GM12878 (cell line): ENCODE results near the gene APOBEC2. TPM values are rescaled to one million over a fixed set of nuclear protein-coding genes. Genes with fewer than 3 reads are reported as not detected.

Experiments used
- ATAC-seq: fragments of 200-7000 bp; cut with Tn5 transposase; 3 replicates; pipeline ENCODE4 v1.9.1; 2020; ENCODE audit warnings: mild to moderate bottlenecking, moderate library complexity
- BruUV-seq: library from RNA; stranded (reverse); fragments of 400-500 nt; replicated peaks from 2 replicates; lab custom pipeline; 2021; lab: Mats Ljungman, UMichigan
- CTCF ChIA-PET: fragments of 300-600 bp; sonication (Branson Sonifier 250); formaldehyde crosslinking; extraction: SDS; loops from one replicate; lab custom pipeline; 2021; ENCODE audit warnings: inconsistent platforms; lab: Yijun Ruan, JAX
- POLR2A ChIA-PET: fragments of 350-600 bp; formaldehyde crosslinking; extraction: SDS; loops from one replicate; lab custom pipeline; 2021; ENCODE audit warnings: inconsistent platforms; lab: Charles Lee
- RAD21 ChIA-PET: fragments of 300-600 bp; sonication (Branson Sonifier 250); formaldehyde crosslinking; loops from one replicate; lab custom pipeline; 2023; ENCODE audit warnings: antibody characterized with exemption; ENCODE audit not compliant: unreplicated experiment; lab: Charles Lee
- SMC1A ChIA-PET: fragments of 300-600 bp; sonication (Branson Sonifier 250); formaldehyde crosslinking; loops from one replicate; lab custom pipeline; 2023; ENCODE audit not compliant: unreplicated experiment, uncharacterized antibody; lab: Charles Lee
- DNase-seq: peaks from one replicate; pipeline ENCODE4 v3.0.0-alpha.2; 2011; ENCODE audit warnings: low read depth, low spot score
- FAIRE-seq: peaks from 3 replicates; lab custom pipeline; 2011; peaks lifted over from hg19 to GRCh38; lab: Jason Lieb, UNC
- H2AFZ ChIP-seq: 2 replicates; pipeline ENCODE4 v1.6.0; 2011; ENCODE audit warnings: low read depth, low read length, control low read depth; ENCODE audit not compliant: control insufficient read depth
- H3K27ac ChIP-seq: 2 replicates; pipeline ENCODE4 v1.5.1; 2011; ENCODE audit warnings: control low read depth; ENCODE audit not compliant: control insufficient read depth, insufficient read depth
- H3K27me3 ChIP-seq, 2 experiments: replicated peaks in 1 of 2; 2 replicates each; pipeline versions ENCODE4 v1.6.0 to v1.6.1; 2011; ENCODE audit warnings: low read length in 1 of 2; ENCODE audit not compliant: control insufficient read depth in 2 of 2, insufficient read depth in 2 of 2
- H3K36me3 ChIP-seq, 2 experiments: 2 replicates each; pipeline ENCODE4 v1.5.1; 2011; ENCODE audit warnings: low read length in 1 of 2; ENCODE audit not compliant: control insufficient read depth in 2 of 2, insufficient read depth in 2 of 2
- H3K4me1 ChIP-seq: 2 replicates; pipeline ENCODE4 v1.6.1; 2011; ENCODE audit warnings: mild to moderate bottlenecking, low read length, moderate library complexity, mixed read lengths; ENCODE audit not compliant: control insufficient read depth, insufficient read depth
- H3K4me2 ChIP-seq: 2 replicates; pipeline ENCODE4 v1.6.0; 2011; ENCODE audit warnings: control low read depth; ENCODE audit not compliant: control insufficient read depth, insufficient read depth
- H3K4me3 ChIP-seq: fragments of 200-600 bp; sonication (generic); 2 replicates; pipeline ENCODE4 v1.5.1; 2016
- H3K79me2 ChIP-seq: 2 replicates; pipeline ENCODE4 v1.6.0; 2011; ENCODE audit warnings: low read length; ENCODE audit not compliant: control insufficient read depth, insufficient read depth
- H3K9ac ChIP-seq: 2 replicates; pipeline ENCODE4 v1.8.0; 2011; ENCODE audit warnings: low read length, control low read depth, mixed read lengths; ENCODE audit not compliant: control insufficient read depth, insufficient read depth
- H3K9me3 ChIP-seq: replicated peaks from 3 replicates; pipeline ENCODE4 v1.5.1; 2011; ENCODE audit warnings: mild to moderate bottlenecking, low read length; ENCODE audit not compliant: control insufficient read depth, insufficient read depth
- H4K20me1 ChIP-seq: 2 replicates; pipeline ENCODE4 v1.6.0; 2011; ENCODE audit not compliant: control insufficient read depth, insufficient read depth
- CREB1 ChIP-seq: IDR thresholded peaks from 2 replicates; pipeline ENCODE4 v1.6.1; 2012; ENCODE audit warnings: low read depth, mild to moderate bottlenecking, inconsistent platforms
- IKZF1 ChIP-seq: fragments of 450-650 bp; conservative IDR thresholded peaks from 2 replicates; pipeline ENCODE4 v1.6.1; 2017; ENCODE audit warnings: antibody characterized with exemption, mild to moderate bottlenecking
- KDM1A ChIP-seq: fragments of 200-600 bp; sonication (generic); IDR thresholded peaks from 2 replicates; pipeline ENCODE4 v1.6.1; 2016; ENCODE audit warnings: borderline replicate concordance
- POLR2AphosphoS2 ChIP-seq: IDR thresholded peaks from 2 replicates; pipeline ENCODE4 v1.6.1; 2011; ENCODE audit warnings: low read depth, mild to moderate bottlenecking, low read length, improper control_type of control experiment, moderate library complexity
- RBBP5 ChIP-seq: fragments of 200-600 bp; sonication (generic); conservative IDR thresholded peaks from 2 replicates; pipeline ENCODE4 v1.6.1; 2016
- SPI1 ChIP-seq: IDR thresholded peaks from 2 replicates; pipeline ENCODE4 v1.6.1; 2011; ENCODE audit warnings: low read depth, mild to moderate bottlenecking, low read length, moderate library complexity, borderline replicate concordance; ENCODE audit not compliant: insufficient read depth
- SREBF2 ChIP-seq: IDR thresholded peaks from 2 replicates; pipeline ENCODE4 v1.6.1; 2012; ENCODE audit warnings: mild to moderate bottlenecking, low read length
- SUZ12 ChIP-seq: fragments of 200-600 bp; sonication (generic); IDR thresholded peaks from one replicate; pipeline ENCODE4 v1.6.1; 2018; ENCODE audit warnings: antibody characterized with exemption, mild to moderate bottlenecking; ENCODE audit not compliant: unreplicated experiment
- ZSCAN29 ChIP-seq: fragments of 450-650 bp; IDR thresholded peaks from 2 replicates; pipeline ENCODE4 v1.6.1; 2017; ENCODE audit warnings: mild to moderate bottlenecking, moderate library complexity
- WGBS: methylation state at CpG from one replicate; pipeline ENCODE4 v1.1.6; 2016; ENCODE audit warnings: low lambda C conversion rate; ENCODE audit not compliant: insufficient replicate concordance, insufficient coverage; ENCODE audit errors: missing lambda C conversion rate; 5-methylcytosine and 5-hydroxymethylcytosine counted together
- in situ Hi-C: fragments of 300-500 bp; cut with MboI; formaldehyde crosslinking; loops from 9 replicates; pipeline ENCODE4 v1.14.3; 2018; ENCODE audit warnings: mixed read lengths
- intact Hi-C: fragments of 100-400 bp; cut with micrococcal nuclease; formaldehyde crosslinking; loops from one replicate; pipeline ENCODE4 v1.14.2; 2022; ENCODE audit not compliant: unreplicated experiment
- polyA plus RNA-seq, 11 experiments: library from polyadenylated mRNA; depleted of rRNA in 4 of 11; unstranded in 6 of 11; stranded (reverse) in 5 of 11; fragments of >200 nt; fragmentation: Nextera tagmentation in 4 of 11; fragmentation: Illumina TruSeq in 1 of 11; extraction: Ambion mirVana in 4 of 11; extraction: Trizol in 1 of 11; gene quantifications; 1 replicate in 1 of 11; 2 replicates in 10 of 11; pipeline versions ENCODE4 v1.2.1 to v1.2.3, GENCODE V29; 2011 to 2016; ENCODE audit warnings: inconsistent platforms in 2 of 11, missing spikeins in 2 of 11, low read depth in 1 of 11
- total RNA-seq, 4 experiments: library from RNA; depleted of rRNA in 3 of 4; stranded (reverse); fragments of >200 nt in 3 of 4; fragmentation: Illumina TruSeq in 1 of 4; extraction: Trizol in 1 of 4; gene quantifications; 2 replicates each; pipeline versions ENCODE4 v1.2.1 to v1.2.3, GENCODE V29; 2013 to 2021
- TF ChIP-seq, protein P1 (sequence below): IDR thresholded peaks from 2 replicates; pipeline ENCODE4 v1.6.1; 2011; ENCODE audit warnings: low read depth, low read length, improper control_type of control experiment, borderline replicate concordance

Gene APOBEC2
- total and polyA plus RNA-seq, 10 of the 15 experiments (the other 5 are each of a cell fraction or from before 2014, with no cell fraction given), result 0.11 to 1.4 (median 0.87) TPM; not detected in 6

DNA sequence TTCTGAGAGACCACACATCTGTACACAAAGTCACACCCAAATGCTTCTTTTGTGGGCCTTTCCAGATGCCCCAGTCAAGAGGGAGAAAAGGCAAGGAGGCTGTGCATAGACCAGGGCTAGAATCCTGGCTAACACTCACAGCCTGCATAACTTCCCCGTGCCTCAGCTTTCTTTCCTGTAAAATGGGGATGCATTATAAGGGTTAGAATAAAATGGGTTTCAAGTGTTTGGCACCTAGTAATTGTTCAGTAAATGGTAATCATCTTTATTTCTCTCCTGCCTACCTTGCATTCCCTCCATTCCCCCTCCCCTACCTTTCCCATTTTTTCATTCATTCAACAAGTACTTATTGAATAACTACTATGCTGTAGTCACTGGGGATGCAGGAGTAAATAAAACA lies 43.3 kb upstream of the APOBEC2 start (continued):
- TF ChIP-seq IKZF1 (no peak), KDM1A (no peak), SUZ12 (no peak), RBBP5 (no peak), CREB1 (no peak), SREBF2 (no peak), ZSCAN29 (no peak), POLR2AphosphoS2 (no peak)
- TF ChIP-seq, protein P1, sequence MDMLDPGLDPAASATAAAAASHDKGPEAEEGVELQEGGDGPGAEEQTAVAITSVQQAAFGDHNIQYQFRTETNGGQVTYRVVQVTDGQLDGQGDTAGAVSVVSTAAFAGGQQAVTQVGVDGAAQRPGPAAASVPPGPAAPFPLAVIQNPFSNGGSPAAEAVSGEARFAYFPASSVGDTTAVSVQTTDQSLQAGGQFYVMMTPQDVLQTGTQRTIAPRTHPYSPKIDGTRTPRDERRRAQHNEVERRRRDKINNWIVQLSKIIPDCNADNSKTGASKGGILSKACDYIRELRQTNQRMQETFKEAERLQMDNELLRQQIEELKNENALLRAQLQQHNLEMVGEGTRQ, result no peak

DNA sequence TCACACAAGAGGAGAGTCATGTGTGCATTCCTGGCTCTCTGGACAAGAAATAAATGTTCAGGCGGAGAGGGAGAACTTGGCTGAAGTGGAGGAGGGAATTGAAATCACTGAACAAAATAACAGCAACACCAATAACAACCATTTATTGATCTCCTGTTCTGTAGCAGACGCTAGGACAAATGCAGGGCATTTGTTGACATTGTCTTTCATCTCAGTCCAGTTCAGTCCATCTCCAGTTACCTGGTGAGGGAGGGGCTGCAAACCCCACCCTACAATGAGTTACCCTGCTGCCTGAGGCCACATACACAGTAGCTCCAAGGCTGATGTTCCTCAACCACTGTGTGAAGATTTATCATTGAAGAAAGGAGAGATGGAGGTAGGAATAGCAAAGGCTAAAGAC lies 41.3 kb upstream of the APOBEC2 start:
- ChIA-PET CTCF (interaction anchor here (0.9 kb wide), 1 partner anchor 43 kb away, joined by 3 read pairs; no protein-coding TSS in a partner anchor), POLR2A (no interaction called here), SMC1A (interaction anchor here (0.5 to 0.7 kb wide), 2 partner anchors 12 to 1581 kb away, joined by 3 read pairs; no protein-coding TSS in a partner anchor), RAD21 (no interaction called here)
- no peak for FAIRE-seq
- H3K4me1 ChIP-seq, result no peaks in the 10 kb centered on the region
- no peaks in the 10 kb centered on the region for H4K20me1 ChIP-seq
- intact Hi-C loops (no loop called here), in situ Hi-C loops (no loop called here)
- ATAC-seq, result no peak
- no peak overlapping the region for H3K4me2 ChIP-seq
- H3K9me3 ChIP-seq, result no peaks in the 10 kb centered on the region
- no peak overlapping the region for H3K9ac ChIP-seq
- 0 out of 4 replicates have a peak, but pooled peaks cover 0 to 2% of the 10 kb centered on the region in 2 experiments for H3K27me3 ChIP-seq
- TF ChIP-seq SPI1, result no peak
- no peak overlapping the region for H3K4me3 ChIP-seq
- H2AFZ ChIP-seq, result no peak overlapping the region
- no peaks in the 10 kb centered on the region for H3K36me3 ChIP-seq
- no peak for DNase-seq
- no peaks in the 10 kb centered on the region for H3K79me2 ChIP-seq
- WGBS, result 29% methylated on average over 2 of the region's 2 CpGs
- no TSS peak for BruUV-seq
- H3K27ac ChIP-seq, result no peak overlapping the region
